Liver (tissue), 9 donors: Measurements from ENCODE around the gene FAM13A. TPM values are rescaled to one million over a fixed set of nuclear protein-coding genes. Genes with fewer than 3 reads are reported as not detected.
A peak's percentile ranks its signal among the peaks of the same experiment; 100 is the strongest.

Experiments
- DNase-seq: peaks from one replicate; pipeline ENCODE4 v3.0.0-alpha.2; 2017; ENCODE audit warnings: low spot score
- H3K27ac ChIP-seq, 2 donors: one replicate each; pipeline ENCODE4 v1.7.0; 2013; ENCODE audit warnings: inconsistent platforms in 2 of 2, low read length in 2 of 2, control low read depth in 1 of 2, low read depth in 1 of 2, mild to moderate bottlenecking in 1 of 2
- H3K27me3 ChIP-seq, 4 donors: one replicate each; pipeline versions ENCODE4 v1.6.1 to v1.7.0; 2013; ENCODE audit warnings: low read length in 3 of 4, inconsistent platforms in 1 of 4, mild to moderate bottlenecking in 1 of 4, moderate library complexity in 1 of 4; ENCODE audit not compliant: control insufficient read depth in 4 of 4, insufficient read depth in 4 of 4
- H3K36me3 ChIP-seq, 4 donors: one replicate each; pipeline versions ENCODE4 v1.6.1 to v1.7.0; 2013; ENCODE audit warnings: low read length in 3 of 4, mild to moderate bottlenecking in 3 of 4, low read depth in 1 of 4, moderate library complexity in 1 of 4; ENCODE audit not compliant: control insufficient read depth in 4 of 4, insufficient read depth in 3 of 4
- H3K4me1 ChIP-seq, 4 donors: one replicate each; pipeline versions ENCODE4 v1.6.1 to v1.7.0; 2013; ENCODE audit warnings: low read length in 3 of 4, mild to moderate bottlenecking in 3 of 4, moderate library complexity in 1 of 4; ENCODE audit not compliant: control insufficient read depth in 4 of 4, insufficient read depth in 4 of 4
- H3K4me3 ChIP-seq, 3 donors: one replicate each; pipeline versions ENCODE4 v1.6.1 to v1.7.0; 2013; ENCODE audit warnings: low read length in 3 of 3, control low read depth in 1 of 3, low read depth in 1 of 3, mild to moderate bottlenecking in 1 of 3
- H3K9ac ChIP-seq, 2 donors: one replicate each; pipeline ENCODE4 v1.7.0; 2013; ENCODE audit warnings: low read length in 2 of 2, mild to moderate bottlenecking in 2 of 2, moderate library complexity in 2 of 2, control low read depth in 1 of 2, low read depth in 1 of 2
- H3K9me3 ChIP-seq, 4 donors: one replicate each; pipeline versions ENCODE4 v1.6.1 to v1.7.0; 2013; ENCODE audit warnings: low read length in 3 of 4; ENCODE audit not compliant: control insufficient read depth in 4 of 4
- ATF3 ChIP-seq: IDR thresholded peaks from 2 replicates; pipeline ENCODE4 v1.6.1; 2016; ENCODE audit warnings: antibody characterized with exemption
- CTCF ChIP-seq: fragments of 150-350 bp; IDR thresholded peaks from 2 replicates; pipeline ENCODE4 v1.5.1; 2017; ENCODE audit warnings: improper control_type of control experiment, low read depth, low read length; ENCODE audit not compliant: missing input control
- EGR1 ChIP-seq, 2 donors: IDR thresholded peaks; 2 replicates each; pipeline ENCODE4 v1.6.1; 2016 to 2018; ENCODE audit warnings: antibody characterized with exemption in 2 of 2, low read depth in 2 of 2
- FOXA1 ChIP-seq: IDR thresholded peaks from 2 replicates; pipeline ENCODE4 v1.6.1; 2016; ENCODE audit warnings: antibody characterized with exemption
- FOXA2 ChIP-seq: IDR thresholded peaks from 2 replicates; pipeline ENCODE4 v1.6.1; 2016; ENCODE audit warnings: antibody characterized with exemption
- GABPA ChIP-seq, 2 donors: IDR thresholded peaks in 1 of 2; conservative IDR thresholded peaks in 1 of 2; 2 replicates each; pipeline ENCODE4 v1.6.1; 2016; ENCODE audit warnings: antibody characterized with exemption in 2 of 2, mild to moderate bottlenecking in 1 of 2, moderate library complexity in 1 of 2
- HNF4A ChIP-seq, 2 donors: conservative IDR thresholded peaks; 2 replicates each; pipeline ENCODE4 v1.6.1; 2016; ENCODE audit warnings: antibody characterized with exemption in 2 of 2, mild to moderate bottlenecking in 2 of 2
- HNF4G ChIP-seq: IDR thresholded peaks from 2 replicates; pipeline ENCODE4 v1.6.1; 2016; ENCODE audit warnings: antibody characterized with exemption
- JUND ChIP-seq, 2 donors: IDR thresholded peaks; 2 replicates each; pipeline ENCODE4 v1.6.1; 2016; ENCODE audit warnings: antibody characterized with exemption in 2 of 2
- MAX ChIP-seq: IDR thresholded peaks from 2 replicates; pipeline ENCODE4 v1.6.1; 2016; ENCODE audit warnings: antibody characterized with exemption
- NR2F2 ChIP-seq: IDR thresholded peaks from 2 replicates; pipeline ENCODE4 v1.6.1; 2016; ENCODE audit warnings: antibody characterized with exemption
- RAD21 ChIP-seq, 2 donors: IDR thresholded peaks; 2 replicates each; pipeline ENCODE4 v1.6.1; 2016; ENCODE audit warnings: antibody characterized with exemption in 2 of 2, mild to moderate bottlenecking in 2 of 2
- REST ChIP-seq: IDR thresholded peaks from 2 replicates; pipeline ENCODE4 v1.6.1; 2016; ENCODE audit warnings: antibody characterized with exemption, mild to moderate bottlenecking
- RXRA ChIP-seq, 2 donors: IDR thresholded peaks; 2 replicates each; pipeline ENCODE4 v1.6.1; 2017 to 2018; ENCODE audit warnings: antibody characterized with exemption in 2 of 2, mild to moderate bottlenecking in 1 of 2
- SP1 ChIP-seq: IDR thresholded peaks from 2 replicates; pipeline ENCODE4 v1.6.1; 2018; ENCODE audit warnings: antibody characterized with exemption, mild to moderate bottlenecking
- TAF1 ChIP-seq: conservative IDR thresholded peaks from 2 replicates; pipeline ENCODE4 v1.6.1; 2016; ENCODE audit warnings: antibody characterized with exemption, mild to moderate bottlenecking
- YY1 ChIP-seq: IDR thresholded peaks from 2 replicates; pipeline ENCODE4 v1.6.1; 2016; ENCODE audit warnings: antibody characterized with exemption, mild to moderate bottlenecking
- ZBTB33 ChIP-seq: IDR thresholded peaks from 2 replicates; pipeline ENCODE4 v1.6.1; 2016; ENCODE audit warnings: antibody characterized with exemption
- WGBS: extraction: QIAGEN DNeasy Blood & Tissue Kit; methylation state at CpG from one replicate; pipeline ENCODE4 v1.1.7; 2013; 5-methylcytosine and 5-hydroxymethylcytosine counted together
- polyA plus RNA-seq, 2 donors: library from polyadenylated mRNA; stranded (reverse) in 1 of 2; unstranded in 1 of 2; fragments of 200-250 nt in 1 of 2; fragments of >200 nt in 1 of 2; fragmentation: Nextera tagmentation in 1 of 2; extraction: Ambion mirVana in 1 of 2; gene quantifications; one replicate each; pipeline versions ENCODE4 v1.2.1 to v1.2.3, GENCODE V29; 2013 to 2015
- total RNA-seq, 2 donors: library from RNA; depleted of rRNA; stranded (reverse); fragments of >200 nt; gene quantifications; one replicate each; pipeline ENCODE4 v1.2.3, GENCODE V29; 2014
- donor health status: healthy.
- donor health status: healthy.
- donor health status: healthy.
- donor health status: healthy.
- donor health status: healthy.

FAM13A gene
- total and polyA plus RNA-seq, 4 donors = 14.9 to 52.9 (median 27.6) TPM

GRCh38 chr4:88823058-88823919, 233.7 kb downstream of the FAM13A start:
- Histone ChIP-seq H3K9ac (peak overlapping the region; percentile 3 to 97), H3K36me3 (no peaks in the 10 kb centered on the region)
- TF ChIP-seq NR2F2 (peak; percentile 100), TAF1 (peak; percentile 87), GABPA (IDR thresholded peaks at IDR 0.05 in 1 of 2, conservative IDR thresholded peaks at IDR 0.05 in 1 of 2) (no peak), FOXA2 (peak; percentile 47), RXRA (IDR thresholded peaks at IDR 0.05) (peak; percentile 82 to 92), SP1 (peak; percentile 87), MAX (no peak), ATF3 (peak; percentile 73), EGR1 (IDR thresholded peaks at IDR 0.05; ENCODE audit: low read depth in 2 of 2) (peak; percentile 86 to 87), REST (peak; percentile 75), ZBTB33 (no peak), RAD21 (IDR thresholded peaks at IDR 0.05) (peak; percentile 7 to 62), HNF4A (conservative IDR thresholded peaks at IDR 0.05) (peak; percentile 46 to 63), JUND (IDR thresholded peaks at IDR 0.05) (peak; percentile 84 to 87), YY1 (peak; percentile 61), CTCF (no peak), FOXA1 (no peak), HNF4G (no peak)

More at GRCh38 chr4:88823058-88823919, 233.7 kb downstream of the FAM13A start:
- H3K9me3 ChIP-seq = no peaks in the 10 kb centered on the region
- H3K27ac ChIP-seq = peak overlapping the region; percentile 77 to 97
- H3K27me3 ChIP-seq = no peaks in the 10 kb centered on the region
- peak; percentile 71 for DNase-seq
- peak overlapping the region; percentile 54 to 79 (median 55) for H3K4me3 ChIP-seq
- peaks cover 0 to 25% (median 17%) of the 10 kb centered on the region in 4 donors for H3K4me1 ChIP-seq
- WGBS = 4% methylated on average over 16 of the region's 16 CpGs
